Ascending aorta (tissue), 2 donors: ENCODE results near the gene CLSTN2. TPM values are rescaled to one million over a fixed set of nuclear protein-coding genes. Genes with fewer than 3 reads are reported as not detected.

Source experiments
- DNase-seq, 2 donors: peaks; one replicate each; pipeline ENCODE4 v3.0.0-alpha.2; 2019; ENCODE audit warnings: low spot score in 2 of 2
- H3K27ac ChIP-seq, 2 donors: fragments of 200-600 bp; sonication (generic); one replicate each; pipeline ENCODE4 v1.5.1; 2016 to 2017; ENCODE audit warnings: mild to moderate bottlenecking in 1 of 2
- H3K27me3 ChIP-seq: fragments of 200-600 bp; sonication (generic); one replicate; pipeline ENCODE4 v1.5.1; 2017
- H3K36me3 ChIP-seq, 2 donors: fragments of 200-600 bp; sonication (generic); one replicate each; pipeline ENCODE4 v1.5.1; 2016
- H3K4me1 ChIP-seq, 2 donors: fragments of 200-600 bp; sonication (generic); one replicate each; pipeline ENCODE4 v1.5.1; 2016 to 2017; ENCODE audit warnings: mild to moderate bottlenecking in 1 of 2
- H3K4me3 ChIP-seq, 2 donors: fragments of 200-600 bp; sonication (generic); one replicate each; pipeline ENCODE4 v1.5.1; 2016 to 2017; ENCODE audit warnings: mild to moderate bottlenecking in 1 of 2
- H3K9me3 ChIP-seq, 2 donors: fragments of 200-600 bp; sonication (generic); one replicate each; pipeline ENCODE4 v1.5.1; 2016
- CTCF ChIP-seq, 3 experiments: fragments of 200-600 bp in 2 of 3; fragments of 450-650 bp in 1 of 3; sonication (generic) in 2 of 3; IDR thresholded peaks; one replicate each; pipeline ENCODE4 v1.5.1; 2016 to 2019; ENCODE audit warnings: antibody characterized with exemption in 3 of 3, mild to moderate bottlenecking in 1 of 3, moderate library complexity in 1 of 3
- intact Hi-C: fragments of 100-400 bp; cut with DNase I; formaldehyde crosslinking; loops from one replicate; pipeline ENCODE4 v1.15.1; 2023
- total RNA-seq: library from RNA; depleted of rRNA; stranded (reverse); fragments of >200 nt; gene quantifications from one replicate; pipeline ENCODE4 v1.1.0, GENCODE V29; 2016

The CLSTN2 gene
- total RNA-seq, 1 donor from 2014 or later: 65.8 TPM

DNA sequence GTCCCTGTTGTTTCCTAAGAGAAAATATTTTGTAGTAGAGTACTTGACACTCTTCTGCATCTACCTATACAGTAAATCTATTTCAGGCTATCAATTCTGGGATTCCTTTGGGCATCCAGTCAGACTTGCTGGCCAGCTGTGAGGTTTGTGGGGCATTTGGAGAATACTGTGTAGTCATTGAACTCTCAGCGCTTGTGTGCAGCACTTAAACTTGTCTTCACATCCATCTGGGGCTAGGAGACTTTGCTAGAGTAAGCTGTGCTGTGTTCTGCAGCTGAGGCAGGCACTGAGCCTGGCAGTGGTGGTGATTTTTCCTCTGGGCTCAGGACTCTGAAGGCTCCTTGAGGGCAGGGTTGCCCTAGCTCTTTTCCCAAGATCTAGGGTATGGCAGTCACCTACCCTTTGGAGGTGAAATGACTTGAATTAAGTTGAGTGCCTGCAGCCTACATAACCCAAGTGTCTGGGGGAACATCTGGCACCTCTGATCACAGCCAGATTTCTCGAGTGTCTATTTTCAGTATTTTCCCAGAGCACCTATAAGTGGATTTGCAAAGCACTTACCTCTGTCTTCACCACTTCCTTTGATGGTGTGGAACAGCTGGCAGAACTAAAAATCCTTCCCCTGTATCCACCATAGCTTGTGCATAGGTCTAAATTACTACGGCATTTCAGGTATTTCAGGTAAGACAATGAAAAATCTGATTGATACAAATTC, 19.3 kb downstream of the CLSTN2 start:
- H3K27ac ChIP-seq: no peak overlapping the region
- intact Hi-C loops: no loop called here

DNA sequence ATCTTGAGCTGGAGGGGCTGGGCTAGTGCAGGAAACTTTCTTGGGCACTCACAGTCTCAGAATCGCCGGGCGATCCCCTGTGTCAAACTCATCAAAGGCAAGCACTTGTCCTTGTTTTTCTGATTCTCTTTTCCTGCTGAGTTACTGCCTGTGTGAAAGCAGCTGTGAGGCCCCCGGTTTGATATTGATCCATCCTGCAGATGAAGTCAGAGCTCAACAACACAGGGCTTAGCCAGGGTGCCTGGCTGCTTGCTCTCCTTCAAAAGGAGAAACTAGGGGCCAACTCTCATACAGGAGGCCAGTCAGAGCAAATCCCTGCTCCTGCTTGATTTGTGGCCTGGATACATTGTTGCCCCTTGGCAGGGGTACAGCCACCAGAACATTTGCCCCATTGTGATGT, 22.9 kb downstream of the CLSTN2 start:
- Histone ChIP-seq H3K27me3 (no peaks in the 10 kb centered on the region), H3K4me1 (no peaks in the 10 kb centered on the region), H3K4me3 (no peak overlapping the region), H3K27ac (no peak overlapping the region), H3K9me3 (no peaks in the 10 kb centered on the region), H3K36me3 (no peaks in the 10 kb centered on the region)
- no peak for DNase-seq
- no peak for TF ChIP-seq CTCF (IDR thresholded peaks at IDR 0.05)
- intact Hi-C loops: no loop called here

More for the DNA sequence above, 19.3 kb downstream of the CLSTN2 start:
- Histone ChIP-seq H3K4me1 (no peaks in the 10 kb centered on the region), H3K27me3 (no peaks in the 10 kb centered on the region), H3K9me3 (no peaks in the 10 kb centered on the region), H3K4me3 (no peak overlapping the region), H3K36me3 (no peaks in the 10 kb centered on the region)
- no peak for DNase-seq
- no peak for TF ChIP-seq CTCF (IDR thresholded peaks at IDR 0.05)

- no peaks in the 10 kb centered on the region for H3K27me3 ChIP-seq
- H3K4me1 ChIP-seq: no peaks in the 10 kb centered on the region
- no peak overlapping the region for H3K27ac ChIP-seq
- intact Hi-C loops: no loop called here
- H3K36me3 ChIP-seq: no peaks in the 10 kb centered on the region
- no peak for TF ChIP-seq CTCF (IDR thresholded peaks at IDR 0.05)
- H3K4me3 ChIP-seq: no peak overlapping the region
- DNase-seq: no peak
- no peaks in the 10 kb centered on the region for H3K9me3 ChIP-seq
These were observed 34.4 kb downstream of the CLSTN2 start for GRCh38 chr3:139969386-139969785.

DNA sequence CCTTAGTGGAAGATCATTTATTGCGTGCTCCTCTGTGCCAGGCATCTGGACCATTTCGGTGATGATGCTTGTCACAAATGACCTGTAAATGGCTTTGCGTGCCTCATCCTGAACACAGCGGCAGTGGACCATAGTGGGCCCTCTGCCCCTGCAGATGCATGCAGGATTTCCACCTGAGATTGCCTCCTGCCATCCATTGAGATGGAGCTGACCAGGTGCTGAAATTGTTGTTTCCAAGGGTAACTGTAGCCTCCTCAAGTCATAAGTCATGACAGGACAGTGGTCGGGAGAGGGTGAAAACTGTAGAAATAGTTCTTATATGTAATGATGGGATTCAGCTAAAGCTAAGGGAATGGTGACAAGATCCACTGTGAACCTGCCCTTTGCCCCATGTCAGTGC, 35.5 kb downstream of the CLSTN2 start:
- no peak for DNase-seq

DNA sequence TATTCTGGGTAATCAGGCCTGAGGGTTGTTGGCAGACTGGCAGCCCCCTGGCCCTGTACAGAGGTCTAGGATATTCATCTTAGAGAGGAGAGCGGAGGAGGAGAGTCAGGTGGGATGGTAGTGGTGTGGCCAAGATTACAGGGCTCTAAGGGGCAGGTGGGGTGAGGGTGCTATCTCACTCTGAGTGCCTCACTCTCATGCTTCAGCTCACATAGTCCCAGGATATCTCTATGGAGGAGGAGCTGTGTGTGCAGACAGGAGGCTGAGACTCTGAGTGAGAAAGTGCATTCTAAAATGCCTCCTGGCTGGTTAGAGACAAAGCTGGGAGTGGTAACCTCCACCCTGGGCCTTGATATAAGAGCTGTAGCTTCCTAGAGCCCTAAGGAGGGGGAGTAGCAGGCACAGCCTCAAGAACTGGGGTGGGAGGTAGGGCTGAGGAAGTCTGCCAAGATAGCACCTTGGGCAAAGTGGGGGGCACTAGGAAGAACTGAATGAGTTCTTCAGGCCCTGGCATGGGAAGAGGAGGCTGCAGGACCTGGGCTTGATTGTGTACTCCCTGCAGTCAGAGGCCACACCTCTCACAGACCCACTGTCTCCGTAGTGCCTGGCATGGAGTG, 39.9 kb downstream of the CLSTN2 start:
- Histone ChIP-seq H3K4me1 (no peaks in the 10 kb centered on the region), H3K4me3 (no peak overlapping the region), H3K27ac (no peak overlapping the region), H3K9me3 (no peaks in the 10 kb centered on the region), H3K36me3 (no peaks in the 10 kb centered on the region), H3K27me3 (no peaks in the 10 kb centered on the region)
- DNase-seq: no peak
- no peak for TF ChIP-seq CTCF (IDR thresholded peaks at IDR 0.05)
- intact Hi-C loops: no loop called here

More for the DNA sequence above, 35.5 kb downstream of the CLSTN2 start:
- Histone ChIP-seq H3K4me1 (no peaks in the 10 kb centered on the region), H3K27me3 (no peaks in the 10 kb centered on the region), H3K27ac (no peak overlapping the region), H3K36me3 (no peaks in the 10 kb centered on the region), H3K4me3 (no peak overlapping the region), H3K9me3 (no peaks in the 10 kb centered on the region)
- intact Hi-C loops: no loop called here
- TF ChIP-seq CTCF (IDR thresholded peaks at IDR 0.05): no peak
